T follicular helper cell (primary cell): ENCODE results near the gene PRKN.
"Not testable (repeated sequence)": the region's sequence is repeated elsewhere in the genome, so short reads cannot be mapped to it uniquely, and the experiment has no call there.

Experiments used
- DNase-seq: peaks from one replicate; pipeline ENCODE4 v3.0.0-alpha.2; 2020; ENCODE audit warnings: low read depth

Gene PRKN

GRCh38 chr6:162710936-162711335, 16.6 kb downstream of the PRKN start:
- DNase-seq, result no peak

- no peak for DNase-seq
Observed at GRCh38 chr6:162710419-162710818, 17.1 kb downstream of the PRKN start.

GRCh38 chr6:162709431-162709830, 18.1 kb downstream of the PRKN start:
- DNase-seq, result no peak

- DNase-seq, result no peak
Observed at GRCh38 chr6:162708971-162709370, 18.6 kb downstream of the PRKN start.

- no peak for DNase-seq
Observed at GRCh38 chr6:162706232-162706631, 21.3 kb downstream of the PRKN start.

- no peak for DNase-seq
Observed at GRCh38 chr6:162705736-162706135, 21.8 kb downstream of the PRKN start.

- DNase-seq, result no peak
Observed at GRCh38 chr6:162704001-162704400, 23.6 kb downstream of the PRKN start.

- no peak for DNase-seq
Observed at GRCh38 chr6:162702446-162702845, 25.1 kb downstream of the PRKN start.

GRCh38 chr6:162701551-162701950, 26.0 kb downstream of the PRKN start:
- no peak for DNase-seq

GRCh38 chr6:162700966-162701365, 26.6 kb downstream of the PRKN start:
- DNase-seq, result no peak

- no peak for DNase-seq
Observed at GRCh38 chr6:162699961-162700360, 27.6 kb downstream of the PRKN start.

GRCh38 chr6:162698440-162698839, 29.1 kb downstream of the PRKN start:
- no peak for DNase-seq

GRCh38 chr6:162697872-162698403, 29.6 kb downstream of the PRKN start:
- DNase-seq, result no peak

- DNase-seq, result no peak
Observed at GRCh38 chr6:162690158-162690557, 37.4 kb downstream of the PRKN start.

GRCh38 chr6:162688751-162689345, 38.7 kb downstream of the PRKN start:
- DNase-seq, result no peak

- no peak for DNase-seq
Observed at GRCh38 chr6:162685586-162685985, 42.0 kb downstream of the PRKN start.

GRCh38 chr6:162684961-162685360, 42.6 kb downstream of the PRKN start:
- DNase-seq, result no peak

GRCh38 chr6:162684052-162684451, 43.5 kb downstream of the PRKN start:
- DNase-seq, result no peak

- DNase-seq, result no peak
Observed at GRCh38 chr6:162683135-162683534, 44.4 kb downstream of the PRKN start.

GRCh38 chr6:162681447-162681846, 46.1 kb downstream of the PRKN start:
- DNase-seq, result no peak

GRCh38 chr6:162680871-162681270, 46.7 kb downstream of the PRKN start:
- no peak for DNase-seq

GRCh38 chr6:162680367-162680766, 47.2 kb downstream of the PRKN start:
- DNase-seq, result no peak

- no peak for DNase-seq
Observed at GRCh38 chr6:162679681-162680080, 47.9 kb downstream of the PRKN start.

- DNase-seq, result not testable (repeated sequence)
Observed at GRCh38 chr6:162678896-162679295, 48.7 kb downstream of the PRKN start.
